HUDEP-2 (cell line): Measurements from ENCODE around the gene PPM1F.
A peak's percentile ranks its signal among the peaks of the same experiment; 100 is the strongest.
"Not testable (repeated sequence)": the region's sequence is repeated elsewhere in the genome, so short reads cannot be mapped to it uniquely, and the experiment has no call there.

ENCODE experiments used
- DNase-seq, 76 experiments: peaks; one replicate each; lab custom pipeline; 2025; ENCODE audit not compliant: unreplicated experiment in 76 of 76; lab: John Stamatoyannopoulos, UW

Gene PPM1F

GRCh38 chr22:21903283-21903682 is 49.4 kb downstream of the PPM1F start:
- no peak for DNase-seq

- DNase-seq: no peak
Observed at GRCh38 chr22:21902296-21903087, 50.2 kb downstream of the PPM1F start.

GRCh38 chr22:21898354-21898896 is 54.2 kb downstream of the PPM1F start:
- DNase-seq: no peak

GRCh38 chr22:21896951-21897513 is 55.6 kb downstream of the PPM1F start:
- no peak for DNase-seq

- DNase-seq: not testable (repeated sequence)
Observed at GRCh38 chr22:21896275-21896674, 56.4 kb downstream of the PPM1F start.

GRCh38 chr22:21894799-21895198 is 57.8 kb downstream of the PPM1F start:
- DNase-seq: no peak

GRCh38 chr22:21889251-21889990 is 63.2 kb downstream of the PPM1F start:
- DNase-seq: no peak

- DNase-seq: no peak
Observed at GRCh38 chr22:21887841-21888240, 64.8 kb downstream of the PPM1F start.

- not testable (repeated sequence) for DNase-seq
Observed at GRCh38 chr22:21883930-21884329, 68.7 kb downstream of the PPM1F start.

GRCh38 chr22:21882754-21883333 is 69.8 kb downstream of the PPM1F start:
- DNase-seq: not testable (repeated sequence)

GRCh38 chr22:21881841-21882753 is 70.6 kb downstream of the PPM1F start:
- no peak for DNase-seq

- peak in 2 of 76 experiments; percentile 9 to 10 for DNase-seq
Observed at GRCh38 chr22:21876486-21877176, 76.0 kb downstream of the PPM1F start.

GRCh38 chr22:21874953-21875352 is 77.7 kb downstream of the PPM1F start:
- not testable (repeated sequence) for DNase-seq

GRCh38 chr22:21873619-21874018 is 79.0 kb downstream of the PPM1F start:
- no peak for DNase-seq

- DNase-seq: not testable (repeated sequence)
Observed at GRCh38 chr22:21872741-21873140, 79.9 kb downstream of the PPM1F start.
